ENCODE measurements around the gene AQP10. TPM values are rescaled to one million over a fixed set of nuclear protein-coding genes. Genes with fewer than 3 reads are reported as not detected.

AQP10 gene
- total and polyA plus RNA-seq, 9 of the 15 experiments (the other 6 are each of a cell fraction or from before 2014, with no cell fraction given): 0.37 to 9.7 (median 1.9) TPM

DNA sequence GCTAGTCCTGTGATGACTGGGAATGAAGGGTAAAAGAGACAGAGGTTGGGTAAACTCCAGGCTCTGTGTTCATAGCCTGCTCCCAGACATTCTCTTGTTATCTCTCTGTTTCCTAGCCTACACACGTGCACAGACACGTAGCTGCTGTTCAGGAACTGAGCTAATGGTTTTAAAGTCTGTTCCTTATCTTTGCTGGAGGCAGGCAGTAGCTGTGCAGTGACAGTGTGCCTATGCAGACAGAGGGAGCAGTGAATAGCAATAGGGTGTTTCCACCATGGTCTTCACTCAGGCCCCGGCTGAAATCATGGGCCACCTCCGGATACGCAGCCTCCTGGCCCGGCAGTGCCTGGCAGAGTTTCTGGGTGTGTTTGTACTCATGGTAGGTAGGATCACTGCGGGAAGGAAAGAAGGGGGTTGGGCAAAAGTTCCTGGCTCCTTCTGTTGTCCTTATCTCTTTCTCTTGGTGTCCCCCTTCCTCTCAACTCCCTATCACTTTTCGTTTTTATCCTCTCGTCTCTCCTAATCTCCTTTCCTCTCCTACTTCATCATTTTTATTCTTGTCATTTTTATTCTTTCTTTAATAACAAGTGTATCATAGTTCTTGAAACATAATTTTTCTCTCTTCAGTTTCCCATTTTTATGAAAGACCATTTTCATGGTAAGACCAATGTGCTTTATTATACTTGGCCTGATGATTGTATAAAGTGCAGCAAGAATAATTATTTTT, at the start of gene AQP10 (continued):
- TF ChIP-seq, protein P1, sequence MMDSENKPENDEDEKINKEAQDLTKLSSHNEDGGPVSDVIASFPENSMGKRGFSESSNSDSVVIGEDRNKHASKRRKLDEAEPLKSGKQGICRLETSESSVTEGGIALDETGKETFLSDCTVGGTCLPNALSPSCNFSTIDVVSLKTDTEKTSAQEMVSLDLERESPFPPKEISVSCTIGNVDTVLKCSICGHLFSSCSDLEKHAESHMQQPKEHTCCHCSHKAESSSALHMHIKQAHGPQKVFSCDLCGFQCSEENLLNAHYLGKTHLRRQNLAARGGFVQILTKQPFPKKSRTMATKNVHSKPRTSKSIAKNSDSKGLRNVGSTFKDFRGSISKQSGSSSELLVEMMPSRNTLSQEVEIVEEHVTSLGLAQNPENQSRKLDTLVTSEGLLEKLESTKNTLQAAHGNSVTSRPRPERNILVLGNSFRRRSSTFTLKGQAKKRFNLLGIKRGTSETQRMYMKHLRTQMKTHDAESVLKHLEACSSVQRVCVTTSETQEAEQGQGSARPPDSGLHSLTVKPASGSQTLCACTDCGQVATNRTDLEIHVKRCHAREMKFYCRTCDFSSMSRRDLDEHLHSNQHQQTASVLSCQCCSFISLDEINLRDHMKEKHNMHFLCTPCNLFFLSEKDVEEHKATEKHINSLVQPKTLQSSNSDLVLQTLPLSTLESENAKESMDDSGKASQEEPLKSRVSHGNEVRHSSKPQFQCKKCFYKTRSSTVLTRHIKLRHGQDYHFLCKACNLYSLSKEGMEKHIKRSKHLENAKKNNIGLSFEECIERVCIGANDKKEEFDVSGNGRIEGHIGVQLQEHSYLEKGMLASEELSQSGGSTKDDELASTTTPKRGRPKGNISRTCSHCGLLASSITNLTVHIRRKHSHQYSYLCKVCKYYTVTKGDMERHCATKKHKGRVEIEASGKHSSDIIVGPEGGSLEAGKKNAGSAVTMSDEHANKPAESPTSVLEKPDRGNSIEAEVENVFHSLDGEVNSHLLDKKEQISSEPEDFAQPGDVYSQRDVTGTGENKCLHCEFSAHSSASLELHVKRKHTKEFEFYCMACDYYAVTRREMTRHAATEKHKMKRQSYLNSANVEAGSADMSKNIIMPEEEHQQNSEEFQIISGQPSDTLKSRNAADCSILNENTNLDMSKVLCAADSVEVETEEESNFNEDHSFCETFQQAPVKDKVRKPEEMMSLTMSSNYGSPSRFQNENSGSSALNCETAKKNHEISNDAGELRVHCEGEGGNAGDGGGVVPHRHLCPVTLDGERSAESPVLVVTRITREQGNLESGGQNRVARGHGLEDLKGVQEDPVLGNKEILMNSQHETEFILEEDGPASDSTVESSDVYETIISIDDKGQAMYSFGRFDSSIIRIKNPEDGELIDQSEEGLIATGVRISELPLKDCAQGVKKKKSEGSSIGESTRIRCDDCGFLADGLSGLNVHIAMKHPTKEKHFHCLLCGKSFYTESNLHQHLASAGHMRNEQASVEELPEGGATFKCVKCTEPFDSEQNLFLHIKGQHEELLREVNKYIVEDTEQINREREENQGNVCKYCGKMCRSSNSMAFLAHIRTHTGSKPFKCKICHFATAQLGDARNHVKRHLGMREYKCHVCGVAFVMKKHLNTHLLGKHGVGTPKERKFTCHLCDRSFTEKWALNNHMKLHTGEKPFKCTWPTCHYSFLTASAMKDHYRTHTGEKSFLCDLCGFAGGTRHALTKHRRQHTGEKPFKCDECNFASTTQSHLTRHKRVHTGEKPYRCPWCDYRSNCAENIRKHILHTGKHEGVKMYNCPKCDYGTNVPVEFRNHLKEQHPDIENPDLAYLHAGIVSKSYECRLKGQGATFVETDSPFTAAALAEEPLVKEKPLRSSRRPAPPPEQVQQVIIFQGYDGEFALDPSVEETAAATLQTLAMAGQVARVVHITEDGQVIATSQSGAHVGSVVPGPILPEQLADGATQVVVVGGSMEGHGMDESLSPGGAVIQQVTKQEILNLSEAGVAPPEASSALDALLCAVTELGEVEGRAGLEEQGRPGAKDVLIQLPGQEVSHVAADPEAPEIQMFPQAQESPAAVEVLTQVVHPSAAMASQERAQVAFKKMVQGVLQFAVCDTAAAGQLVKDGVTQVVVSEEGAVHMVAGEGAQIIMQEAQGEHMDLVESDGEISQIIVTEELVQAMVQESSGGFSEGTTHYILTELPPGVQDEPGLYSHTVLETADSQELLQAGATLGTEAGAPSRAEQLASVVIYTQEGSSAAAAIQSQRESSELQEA (IDR thresholded peaks at IDR 0.05; ENCODE audit: low read depth): no peak
- TF ChIP-seq ILF3 (IDR thresholded peaks at IDR 0.05; ENCODE audit: borderline replicate concordance) (no peak), BRD4 (IDR thresholded peaks at IDR 0.05) (no peak), NFIX (CRISPR knock-in tag; IDR thresholded peaks at IDR 0.05; ENCODE audit: low read depth) (no peak), ZEB2 (IDR thresholded peaks at IDR 0.05) (peak; percentile 54; the same call in 1 of the 2 replicates), ZNF146 (CRISPR knock-in tag; IDR thresholded peaks at IDR 0.05; ENCODE audit: unreplicated experiment) (no peak), ZNF354B (CRISPR knock-in tag; IDR thresholded peaks at IDR 0.05) (no peak), SNRNP70 (optimal IDR thresholded peaks at IDR 0.05; ENCODE audit: low read depth, low read length) (no peak), TAL1 (IDR thresholded peaks at IDR 0.05) (peak; percentile 61), SMARCC2 (IDR thresholded peaks at IDR 0.05; ENCODE audit: low read depth) (0 out of 2 replicates have a peak, but pooled peaks have one; percentile 50), MCM5 (IDR thresholded peaks at IDR 0.05; ENCODE audit: low read depth) (no peak), MBD2 (IDR thresholded peaks at IDR 0.05; ENCODE audit: borderline replicate concordance, low read depth) (0 out of 2 replicates have a peak, but pooled peaks have one; percentile 60), RBM34 (IDR thresholded peaks at IDR 0.05; ENCODE audit: borderline replicate concordance, insufficient read depth, low read length) (no peak), TCFL5 (CRISPR knock-in tag; conservative IDR thresholded peaks at IDR 0.05) (no peak), ZNF551 (CRISPR knock-in tag; IDR thresholded peaks at IDR 0.05) (no peak), TCF3 (CRISPR knock-in tag; IDR thresholded peaks at IDR 0.05) (peak; percentile 83), SREBF1 (IDR thresholded peaks at IDR 0.05; ENCODE audit: borderline replicate concordance, low read depth, low read length) (no peak), ARNT (IDR thresholded peaks at IDR 0.05) (peak in 1 of 2 experiments; percentile 63; a peak in 1 of 4 replicates), EP400 (IDR thresholded peaks at IDR 0.05) (peak; percentile 81), SIN3A (IDR thresholded peaks at IDR 0.05; ENCODE audit: borderline replicate concordance in 2 of 2, control insufficient read depth in 1 of 2, low read depth in 2 of 2, low read length in 2 of 2) (peak; percentile 55 to 79; a peak in 1 of 4 replicates)
- TF ChIP-seq, protein P2, sequence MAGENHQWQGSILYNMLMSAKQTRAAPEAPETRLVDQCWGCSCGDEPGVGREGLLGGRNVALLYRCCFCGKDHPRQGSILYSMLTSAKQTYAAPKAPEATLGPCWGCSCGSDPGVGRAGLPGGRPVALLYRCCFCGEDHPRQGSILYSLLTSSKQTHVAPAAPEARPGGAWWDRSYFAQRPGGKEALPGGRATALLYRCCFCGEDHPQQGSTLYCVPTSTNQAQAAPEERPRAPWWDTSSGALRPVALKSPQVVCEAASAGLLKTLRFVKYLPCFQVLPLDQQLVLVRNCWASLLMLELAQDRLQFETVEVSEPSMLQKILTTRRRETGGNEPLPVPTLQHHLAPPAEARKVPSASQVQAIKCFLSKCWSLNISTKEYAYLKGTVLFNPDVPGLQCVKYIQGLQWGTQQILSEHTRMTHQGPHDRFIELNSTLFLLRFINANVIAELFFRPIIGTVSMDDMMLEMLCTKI (IDR thresholded peaks at IDR 0.05; ENCODE audit: partially characterized antibody): no peak
